ENCODE data around the gene AP2A1. TPM values are rescaled to one million over a fixed set of nuclear protein-coding genes. Genes with fewer than 3 reads are reported as not detected.
A peak's percentile ranks its signal among the peaks of the same experiment; 100 is the strongest.

The AP2A1 gene
- total and polyA plus RNA-seq, 9 of the 15 experiments (the other 6 are each of a cell fraction or from before 2014, with no cell fraction given): 0.55 to 150 (median 31.9) TPM

DNA sequence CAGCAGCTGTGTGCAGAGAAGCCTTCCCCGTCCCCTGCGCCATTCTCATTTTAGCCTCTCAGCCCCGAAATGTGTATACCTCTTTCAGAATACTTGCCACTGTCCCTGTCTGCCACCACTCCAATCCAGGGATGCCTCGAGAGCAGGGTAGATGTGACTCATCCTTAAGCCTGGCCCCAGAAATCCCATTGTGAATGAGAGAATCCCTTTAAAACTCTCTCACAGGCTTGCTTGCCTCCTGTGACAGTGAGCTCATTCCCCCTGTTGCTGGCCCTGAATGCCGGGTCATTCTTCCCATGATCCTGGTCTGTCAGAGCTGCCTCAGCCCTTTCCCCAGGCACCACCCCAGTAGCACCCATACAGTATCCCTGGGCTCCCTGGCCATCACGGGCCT is 9.6 kb downstream of the AP2A1 start (continued):
- TF ChIP-seq MGA (IDR thresholded peaks at IDR 0.05) (no peak), KDM1A (IDR thresholded peaks at IDR 0.05) (peak; percentile 19 to 47; a peak in 1 of 4 replicates), RBM25 (IDR thresholded peaks at IDR 0.05; ENCODE audit: low read depth, low read length, severe bottlenecking) (peak; percentile 72), BCOR (IDR thresholded peaks at IDR 0.05) (peak; percentile 87), U2AF2 (optimal IDR thresholded peaks at IDR 0.05; ENCODE audit: low read depth, low read length) (no peak), TSHZ1 (CRISPR knock-in tag; IDR thresholded peaks at IDR 0.05) (no peak), ZNF324 (CRISPR knock-in tag; IDR thresholded peaks at IDR 0.05) (no peak), ZFP36 (IDR thresholded peaks at IDR 0.05; ENCODE audit: low read depth, low read length, partially characterized antibody) (peak; percentile 25)
- TF ChIP-seq, protein P1, sequence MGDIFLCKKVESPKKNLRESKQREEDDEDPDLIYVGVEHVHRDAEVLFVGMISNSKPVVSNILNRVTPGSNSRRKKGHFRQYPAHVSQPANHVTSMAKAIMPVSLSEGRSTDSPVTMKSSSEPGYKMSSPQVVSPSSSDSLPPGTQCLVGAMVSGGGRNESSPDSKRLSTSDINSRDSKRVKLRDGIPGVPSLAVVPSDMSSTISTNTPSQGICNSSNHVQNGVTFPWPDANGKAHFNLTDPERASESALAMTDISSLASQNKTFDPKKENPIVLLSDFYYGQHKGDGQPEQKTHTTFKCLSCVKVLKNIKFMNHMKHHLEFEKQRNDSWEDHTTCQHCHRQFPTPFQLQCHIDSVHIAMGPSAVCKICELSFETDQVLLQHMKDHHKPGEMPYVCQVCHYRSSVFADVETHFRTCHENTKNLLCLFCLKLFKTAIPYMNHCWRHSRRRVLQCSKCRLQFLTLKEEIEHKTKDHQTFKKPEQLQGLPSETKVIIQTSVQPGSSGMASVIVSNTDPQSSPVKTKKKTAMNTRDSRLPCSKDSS (IDR thresholded peaks at IDR 0.05; ENCODE audit: low read depth, partially characterized antibody): no peak
